ENCODE data around the gene RNF146. TPM values are rescaled to one million over a fixed set of nuclear protein-coding genes. Genes with fewer than 3 reads are reported as not detected.

Gene RNF146
- total RNA-seq, 4 donors from 2014 or later, result 30.3 to 41.6 (median 35.1) TPM

GRCh38 chr6:127266892-127267645, 405 bp downstream of the RNF146 start:
- DNase-seq (ENCODE audit: low spot score in 2 of 2), result peak in 1 of 2 donors; percentile 37
- intact Hi-C loops (cut with DNase I; ENCODE audit: low total_unique reads), result no loop called here
- peak overlapping the region; percentile 97 for H3K4me3 ChIP-seq (ENCODE audit: low read depth, poor library complexity, severe bottlenecking)
- TF ChIP-seq POLR2A (IDR thresholded peaks at IDR 0.05), result peak in 1 of 2 donors; percentile 90
- no peak for TF ChIP-seq CTCF (IDR thresholded peaks at IDR 0.05)
- 0 to 1% methylated on average over 25 to 38 of the region's 64 CpGs for WGBS, 2 donors

GRCh38 chr6:127267646-127268625, 1.3 kb downstream of the RNF146 start:
- no peak for DNase-seq (ENCODE audit: low spot score in 2 of 2)
- H3K4me3 ChIP-seq (ENCODE audit: low read depth, poor library complexity, severe bottlenecking), result peak overlapping the region; percentile 97
- intact Hi-C loops (cut with DNase I; ENCODE audit: low total_unique reads), result no loop called here
- TF ChIP-seq POLR2A (IDR thresholded peaks at IDR 0.05) (no peak), CTCF (IDR thresholded peaks at IDR 0.05) (no peak)
- WGBS, 2 donors, result 1 to 2% methylated on average over 16 of the region's 16 CpGs

- DNase-seq (ENCODE audit: low spot score in 2 of 2), result no peak
- intact Hi-C loops (cut with DNase I; ENCODE audit: low total_unique reads), result no loop called here
- TF ChIP-seq CTCF (IDR thresholded peaks at IDR 0.05), result no peak
- TF ChIP-seq POLR2A (IDR thresholded peaks at IDR 0.05), result no peak
- WGBS, 2 donors, result 90 to 91% methylated on average over 3 of the region's 3 CpGs
- no peak overlapping the region for H3K4me3 ChIP-seq (ENCODE audit: low read depth, poor library complexity, severe bottlenecking)
Observed at GRCh38 chr6:127272576-127272975, 5.9 kb downstream of the RNF146 start.

DNA sequence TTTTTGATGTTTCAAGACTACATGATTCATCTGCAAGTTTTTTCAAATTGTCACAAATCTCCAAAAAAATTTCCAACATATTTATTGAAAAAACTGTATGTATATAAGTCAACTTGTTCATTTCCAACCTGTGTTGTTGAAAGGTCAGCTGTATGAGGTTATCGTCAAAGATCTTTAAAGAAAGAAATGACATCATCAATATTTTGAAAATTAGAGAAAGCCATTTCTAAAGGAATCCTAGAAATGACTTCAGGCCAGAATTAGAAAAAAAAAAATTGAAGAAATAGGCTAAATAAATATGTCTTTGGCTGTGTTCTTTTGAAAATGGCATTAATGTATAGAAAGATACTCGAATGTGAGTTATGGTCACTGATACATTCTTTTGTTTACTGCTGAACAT, 6.8 kb downstream of the RNF146 start:
- no peak for TF ChIP-seq POLR2A (IDR thresholded peaks at IDR 0.05)
- no peak for TF ChIP-seq CTCF (IDR thresholded peaks at IDR 0.05)
- no peak for DNase-seq (ENCODE audit: low spot score in 2 of 2)
- 91 to 97% methylated on average over 2 of the region's 2 CpGs for WGBS, 2 donors

DNA sequence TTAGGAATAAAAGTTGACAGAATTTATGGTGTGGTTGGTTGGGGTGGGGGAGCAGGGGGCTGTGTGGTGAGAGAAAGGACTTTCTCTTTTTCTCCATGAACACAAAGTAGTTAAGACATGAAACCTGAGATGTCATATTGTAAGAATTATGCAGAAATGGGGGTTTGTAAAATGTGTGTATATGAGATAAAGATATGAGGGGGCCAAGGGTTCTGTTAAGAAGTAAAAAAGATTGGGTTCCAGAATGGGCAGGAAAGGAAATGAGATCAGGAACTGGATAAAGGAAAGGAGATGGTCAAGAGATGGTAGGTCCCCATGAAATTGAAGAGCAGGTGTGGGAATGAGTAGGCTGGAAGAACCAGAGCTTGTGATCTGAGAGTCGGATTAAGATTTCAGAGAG, 9.7 kb downstream of the RNF146 start:
- intact Hi-C loops (cut with DNase I; ENCODE audit: low total_unique reads), result no loop called here
- no peak for DNase-seq (ENCODE audit: low spot score in 2 of 2)

More for the DNA sequence above, 6.8 kb downstream of the RNF146 start:
- intact Hi-C loops (cut with DNase I; ENCODE audit: low total_unique reads), result no loop called here
- no peak overlapping the region for H3K4me3 ChIP-seq (ENCODE audit: low read depth, poor library complexity, severe bottlenecking)

More for the DNA sequence above, 9.7 kb downstream of the RNF146 start:
- no peak overlapping the region for H3K4me3 ChIP-seq (ENCODE audit: low read depth, poor library complexity, severe bottlenecking)
- WGBS, 2 donors, result 88 to 95% methylated on average over 1 of the region's 1 CpG
- TF ChIP-seq POLR2A (IDR thresholded peaks at IDR 0.05), result no peak
- no peak for TF ChIP-seq CTCF (IDR thresholded peaks at IDR 0.05)
